ENCODE measurements around the gene TXNRD3. TPM values are rescaled to one million over a fixed set of nuclear protein-coding genes. Genes with fewer than 3 reads are reported as not detected.

TXNRD3 gene
- total RNA-seq = 19.9 and 23.7 TPM in 2 replicates

DNA sequence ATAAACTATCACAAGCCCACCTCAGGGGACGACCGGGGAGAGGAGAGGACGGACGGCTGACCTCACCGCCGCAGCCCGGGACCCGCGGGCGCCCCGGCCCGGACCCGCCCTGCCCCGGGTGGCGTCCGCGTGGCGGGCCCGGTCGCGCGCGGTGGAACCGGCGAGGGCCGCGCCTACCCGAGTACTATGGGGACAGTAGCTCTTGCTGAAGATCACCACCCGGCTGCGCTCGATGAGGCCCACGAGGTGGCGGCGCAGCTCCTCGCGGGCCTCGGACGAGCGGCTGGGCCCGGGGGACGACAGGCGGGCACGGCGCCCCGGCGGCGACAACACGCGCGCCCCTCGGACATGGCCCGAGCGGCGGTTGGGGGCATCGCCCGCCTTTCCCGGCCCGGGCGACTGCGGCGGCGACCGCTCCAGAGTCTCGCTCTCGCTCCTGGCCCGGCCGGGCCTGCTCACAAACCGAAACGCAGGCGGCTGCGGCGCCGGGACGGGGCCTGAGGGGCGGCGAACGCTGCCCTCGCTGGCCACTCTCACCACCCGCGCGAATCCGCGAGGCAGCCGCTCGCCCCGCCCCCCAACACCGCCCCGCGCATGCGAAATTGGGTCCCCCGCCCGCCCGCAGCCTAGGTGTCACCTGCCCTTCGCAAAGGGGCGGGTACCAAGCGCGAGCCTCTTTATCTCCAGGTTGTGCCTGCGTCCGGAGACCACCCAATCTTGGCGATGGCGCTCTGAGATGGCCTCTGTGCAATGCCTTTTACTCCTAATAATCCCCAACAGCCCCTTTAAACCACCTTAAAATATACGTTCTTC, at the start of gene TXNRD3:
TXNRD3 (minus strand) TSS at position 554 of the 813 bp plus-strand sequence.

DNA sequence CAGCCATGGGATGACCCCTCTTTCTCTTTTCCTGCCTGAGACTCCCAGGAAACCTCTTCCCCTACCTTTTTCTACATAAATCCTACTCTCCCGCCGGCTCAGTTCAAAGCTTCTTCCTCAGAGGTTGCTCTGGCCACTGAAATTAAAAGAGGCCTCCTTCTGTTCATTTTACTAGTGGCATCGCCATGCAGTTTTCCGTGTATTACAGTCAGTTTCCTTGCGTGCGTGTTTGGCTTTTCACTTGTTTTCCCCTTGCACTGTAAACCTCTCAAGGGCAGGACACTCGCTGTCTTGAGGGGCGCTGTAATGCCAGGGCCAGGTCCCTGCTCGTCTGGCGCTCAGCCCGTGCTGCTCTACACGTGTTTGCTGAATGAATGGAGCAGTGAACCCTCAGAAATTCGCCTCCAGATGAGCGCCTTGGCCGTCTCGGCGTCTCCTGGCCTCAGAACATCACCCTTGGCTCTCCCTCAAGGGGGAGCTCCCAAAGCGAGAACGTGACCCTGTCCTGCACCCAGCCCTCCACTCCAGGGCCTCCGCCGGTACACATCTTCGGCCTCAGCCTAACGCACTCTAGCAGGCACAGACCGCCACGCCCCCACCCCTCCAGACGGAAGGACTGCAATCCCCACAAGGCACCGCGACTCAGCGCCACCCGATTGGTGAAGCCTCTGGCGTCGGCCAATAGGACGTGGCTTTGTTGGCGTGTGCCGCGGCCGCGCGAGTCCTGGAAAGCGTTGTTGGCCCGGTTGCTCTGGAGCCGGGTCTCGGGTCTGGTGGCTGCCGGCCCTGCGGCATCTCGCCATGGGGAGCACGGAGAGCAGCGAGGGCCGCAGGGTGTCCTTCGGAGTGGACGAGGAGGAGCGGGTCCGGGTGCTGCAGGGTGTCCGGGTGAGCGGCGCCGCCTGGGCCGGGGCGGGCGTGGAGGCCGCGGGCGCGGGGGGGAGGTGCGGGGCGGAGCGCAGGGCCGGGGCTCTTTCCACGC, 48.9 kb upstream of the TXNRD3 start, which contains the start of gene CHCHD6:
CHCHD6 (plus strand) TSS at position 729 of the 982 bp plus-strand sequence; CDS start at position 802, 73 bp downstream.

DNA sequence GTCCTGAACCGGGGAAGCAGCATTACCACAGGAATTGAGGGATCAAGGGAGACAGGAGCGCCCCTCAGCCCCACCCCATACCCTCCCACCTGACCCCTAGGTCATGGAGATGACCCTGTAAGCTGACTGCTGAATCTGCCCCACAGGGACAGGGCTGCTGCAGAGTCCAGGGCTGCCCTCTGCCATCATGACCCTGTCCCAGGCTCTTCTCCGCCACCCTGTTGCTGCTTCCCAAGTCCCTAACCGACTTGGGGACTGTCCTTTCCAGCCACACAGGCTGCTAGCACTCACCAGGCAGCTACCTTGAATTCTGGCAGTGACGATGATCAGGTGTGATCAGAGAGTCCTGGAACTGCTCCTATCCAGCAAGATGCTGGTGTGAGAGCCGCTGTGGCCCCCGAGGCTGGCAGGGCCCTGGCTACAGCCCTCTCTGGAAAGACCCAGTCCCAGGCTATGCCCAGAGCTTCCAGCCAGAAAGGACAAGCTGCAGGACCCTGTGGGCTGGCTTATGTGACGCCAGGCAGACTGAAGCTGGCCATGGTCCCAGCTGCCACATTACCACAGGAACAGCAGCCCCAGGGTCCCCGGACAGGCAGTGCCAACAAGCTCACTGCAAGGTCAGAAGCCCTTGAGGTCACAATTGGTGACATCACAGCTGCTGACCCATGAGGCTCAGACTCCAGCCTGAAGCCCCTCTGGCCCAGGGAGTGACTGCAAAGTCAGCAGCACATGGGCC, 96.4 kb downstream of the TXNRD3 start, which contains the start of gene C3orf22:
C3orf22 (minus strand) TSS at position 597 of the 736 bp plus-strand sequence. CDS start 5,542 bp downstream, outside the sequence.

Small RNA genes within 50 kb of the gene (small RNA-seq; reads per million reads assigned to genes)
- gene RNA5SP138 = not detected

Other genes starting within 250 kb of the TXNRD3 start
- 20.4 and 23.9 TPM in 2 replicates for gene ZXDC, start 179.2 kb downstream of the TXNRD3 start, total RNA-seq
- not detected in 2 replicates for gene UROC1, start 137.4 kb downstream of the TXNRD3 start, total RNA-seq
- 0.11 TPM in 1 of 2 replicates, not detected in the other for gene CHST13, start 131.0 kb downstream of the TXNRD3 start, total RNA-seq
- gene C3orf22, start 96.2 kb downstream of the TXNRD3 start, total RNA-seq = not detected in 2 replicates
- 9.3 and 12.0 TPM in 2 replicates for gene CHCHD6, start 49.1 kb upstream of the TXNRD3 start, total RNA-seq

Data from articular chondrocyte of knee joint (primary cell).